Sigmoid colon (tissue), 7 donors: ENCODE measurements around the gene ADAMTS6. TPM values are rescaled to one million over a fixed set of nuclear protein-coding genes. Genes with fewer than 3 reads are reported as not detected.

ENCODE experiments used
- DNase-seq: peaks from one replicate; pipeline ENCODE4 v3.0.0-alpha.2; 2019
- H3K27ac ChIP-seq, 4 donors: fragments of 200-600 bp; sonication (generic); one replicate each; pipeline ENCODE4 v1.5.1; 2016 to 2019; ENCODE audit warnings: mild to moderate bottlenecking in 1 of 4
- H3K27me3 ChIP-seq, 3 donors: fragments of 200-600 bp; sonication (generic); one replicate each; pipeline ENCODE4 v1.5.1; 2019; ENCODE audit warnings: mild to moderate bottlenecking in 1 of 3
- H3K36me3 ChIP-seq, 4 donors: fragments of 200-600 bp; sonication (generic); one replicate each; pipeline ENCODE4 v1.5.1; 2016 to 2019
- H3K4me1 ChIP-seq, 4 donors: fragments of 200-600 bp; sonication (generic); one replicate each; pipeline ENCODE4 v1.5.1; 2017 to 2019
- H3K4me3 ChIP-seq, 4 donors: fragments of 200-600 bp; sonication (generic); one replicate each; pipeline ENCODE4 v1.5.1; 2017 to 2019; ENCODE audit warnings: mild to moderate bottlenecking in 2 of 4, moderate library complexity in 1 of 4
- H3K9me3 ChIP-seq, 4 donors: fragments of 200-600 bp in 3 of 4; sonication (generic) in 3 of 4; one replicate each; pipeline versions ENCODE4 v1.5.1 to v1.6.1; 2013 to 2019
- CTCF ChIP-seq, 4 experiments: fragments of 450-650 bp in 3 of 4; fragments of 200-600 bp in 1 of 4; IDR thresholded peaks; one replicate each; pipeline ENCODE4 v1.5.1; 2016 to 2019; ENCODE audit warnings: antibody characterized with exemption in 4 of 4, mild to moderate bottlenecking in 3 of 4, moderate library complexity in 2 of 4
- EP300 ChIP-seq, 4 donors: sonication (generic); formaldehyde crosslinking; IDR thresholded peaks; one replicate each; pipeline ENCODE4 v1.6.1; 2017; ENCODE audit warnings: antibody characterized with exemption in 4 of 4
- POLR2A ChIP-seq, 2 donors: fragments of 450-650 bp; IDR thresholded peaks; one replicate each; pipeline ENCODE4 v1.6.1; 2016; ENCODE audit warnings: antibody characterized with exemption in 2 of 2, mild to moderate bottlenecking in 2 of 2, moderate library complexity in 2 of 2
- POLR2AphosphoS5 ChIP-seq, 4 donors: sonication (generic); formaldehyde crosslinking; IDR thresholded peaks; one replicate each; pipeline ENCODE4 v1.6.1; 2017; ENCODE audit warnings: antibody characterized with exemption in 4 of 4
- WGBS, 2 donors: extraction: QIAGEN DNeasy Blood & Tissue Kit; methylation state at CpG; one replicate each; pipeline ENCODE4 v1.1.7; 2013; 5-methylcytosine and 5-hydroxymethylcytosine counted together
- intact Hi-C: fragments of 100-400 bp; cut with DNase I; formaldehyde crosslinking; loops from one replicate; pipeline ENCODE4 v1.15.1; 2023
- polyA plus RNA-seq, 3 donors: library from polyadenylated mRNA; stranded (reverse); fragments of 200-250 nt; gene quantifications; one replicate each; pipeline ENCODE4 v1.2.3, GENCODE V29; 2013
- total RNA-seq, 4 donors: library from RNA; depleted of rRNA; stranded (reverse); fragments of >200 nt; gene quantifications; one replicate each; pipeline ENCODE4 v1.1.0, GENCODE V29; 2016
- donor health status: healthy with polysubstance abuse.
- donor health status: Bipolar disorder and iron deficiency.
- donor health status: healthy.

The ADAMTS6 gene
- total and polyA plus RNA-seq, 7 donors: 0.74 to 18.3 (median 7.1) TPM; not detected in 2

GRCh38 chr5:65192331-65192730, 289.4 kb downstream of the ADAMTS6 start:
- Histone ChIP-seq H3K27me3 (no peaks in the 10 kb centered on the region), H3K36me3 (no peaks in the 10 kb centered on the region), H3K27ac (no peak overlapping the region), H3K9me3 (no peaks in the 10 kb centered on the region), H3K4me3 (no peak overlapping the region), H3K4me1 (no peaks in the 10 kb centered on the region)
- no peak for TF ChIP-seq POLR2A (IDR thresholded peaks at IDR 0.05)
- no peak for TF ChIP-seq POLR2AphosphoS5 (IDR thresholded peaks at IDR 0.05)
- TF ChIP-seq EP300 (IDR thresholded peaks at IDR 0.05): no peak
- TF ChIP-seq CTCF (IDR thresholded peaks at IDR 0.05): no peak
- no peak for DNase-seq
- intact Hi-C loops: no loop called here
- 81 to 93% methylated on average over 1 of the region's 1 CpG for WGBS, 2 donors

GRCh38 chr5:65191554-65192135, 290.1 kb downstream of the ADAMTS6 start:
- no peak for DNase-seq
- intact Hi-C loops: no loop called here
- no peak overlapping the region for H3K4me3 ChIP-seq
- no peaks in the 10 kb centered on the region for H3K27me3 ChIP-seq
- H3K4me1 ChIP-seq: no peaks in the 10 kb centered on the region
- no peaks in the 10 kb centered on the region for H3K9me3 ChIP-seq
- no peaks in the 10 kb centered on the region for H3K36me3 ChIP-seq
- TF ChIP-seq EP300 (IDR thresholded peaks at IDR 0.05): no peak
- TF ChIP-seq CTCF (IDR thresholded peaks at IDR 0.05): no peak
- no peak for TF ChIP-seq POLR2AphosphoS5 (IDR thresholded peaks at IDR 0.05)
- no peak for TF ChIP-seq POLR2A (IDR thresholded peaks at IDR 0.05)
- no peak overlapping the region for H3K27ac ChIP-seq

- Histone ChIP-seq H3K27ac (no peak overlapping the region), H3K9me3 (no peaks in the 10 kb centered on the region), H3K27me3 (no peaks in the 10 kb centered on the region), H3K4me1 (no peaks in the 10 kb centered on the region), H3K4me3 (no peak overlapping the region), H3K36me3 (no peaks in the 10 kb centered on the region)
- WGBS, 2 donors: 68 to 75% methylated on average over 3 of the region's 3 CpGs
- intact Hi-C loops: no loop called here
- DNase-seq: no peak
- no peak for TF ChIP-seq EP300 (IDR thresholded peaks at IDR 0.05)
- TF ChIP-seq POLR2AphosphoS5 (IDR thresholded peaks at IDR 0.05): no peak
- no peak for TF ChIP-seq CTCF (IDR thresholded peaks at IDR 0.05)
- TF ChIP-seq POLR2A (IDR thresholded peaks at IDR 0.05): no peak
Measured at GRCh38 chr5:65190328-65191053, 291.2 kb downstream of the ADAMTS6 start.

GRCh38 chr5:65186646-65187227, 295.0 kb downstream of the ADAMTS6 start:
- Histone ChIP-seq H3K27me3 (no peaks in the 10 kb centered on the region), H3K4me1 (no peaks in the 10 kb centered on the region), H3K4me3 (no peak overlapping the region), H3K27ac (no peak overlapping the region), H3K9me3 (no peaks in the 10 kb centered on the region), H3K36me3 (no peaks in the 10 kb centered on the region)
- TF ChIP-seq CTCF (IDR thresholded peaks at IDR 0.05): no peak
- no peak for TF ChIP-seq POLR2AphosphoS5 (IDR thresholded peaks at IDR 0.05)
- no peak for TF ChIP-seq POLR2A (IDR thresholded peaks at IDR 0.05)
- no peak for TF ChIP-seq EP300 (IDR thresholded peaks at IDR 0.05)
- intact Hi-C loops: no loop called here
- no peak for DNase-seq
- WGBS, 2 donors: 79 to 87% methylated on average over 2 of the region's 2 CpGs
